ENCODE measurements around the gene MYOM1.

DNA sequence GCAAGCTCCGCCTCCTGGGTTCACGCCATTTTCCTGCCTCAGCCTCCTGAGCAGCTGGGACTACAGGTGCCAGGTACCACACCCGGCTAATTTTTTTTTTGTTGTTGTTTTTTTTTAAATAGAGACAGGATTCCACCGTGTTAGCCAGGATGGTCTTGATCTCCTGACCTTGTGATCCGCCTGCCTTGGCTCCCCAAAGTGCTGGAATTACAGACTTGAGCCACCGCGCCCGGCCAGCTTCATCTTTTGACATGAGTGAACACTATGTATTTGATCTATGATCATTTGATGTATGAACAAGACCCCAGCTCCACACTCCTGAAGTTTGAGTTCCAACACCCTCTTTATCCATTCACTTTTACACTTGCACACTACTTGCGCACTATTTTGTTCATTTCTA is 163.5 kb downstream of the MYOM1 start:
- TF ChIP-seq CTCF (conservative IDR thresholded peaks at IDR 0.05) (no peak), ZFX (IDR thresholded peaks at IDR 0.05) (no peak)
